Parathyroid adenoma (tissue), 2 donors: ENCODE data around the gene MEI1.

Experiments
- H2AFZ ChIP-seq: fragments of 300-600 bp; sonication (generic); one replicate; pipeline ENCODE4 v1.7.0; 2017; ENCODE audit warnings: antibody characterized with exemption, mild to moderate bottlenecking
- H3K27ac ChIP-seq: fragments of 300-600 bp; sonication (generic); one replicate; pipeline ENCODE4 v1.7.0; 2017
- H3K27me3 ChIP-seq: fragments of 300-600 bp; sonication (generic); one replicate; pipeline ENCODE4 v1.7.0; 2017; ENCODE audit warnings: low read length; ENCODE audit not compliant: control insufficient read depth, insufficient read depth
- H3K36me3 ChIP-seq: fragments of 300-600 bp; sonication (generic); one replicate; pipeline ENCODE4 v1.7.0; 2017; ENCODE audit warnings: low read length; ENCODE audit not compliant: control insufficient read depth, insufficient read depth
- H3K4me1 ChIP-seq: fragments of 300-600 bp; sonication (generic); one replicate; pipeline ENCODE4 v1.7.0; 2017; ENCODE audit warnings: control low read depth
- H3K4me2 ChIP-seq: fragments of 300-600 bp; sonication (generic); one replicate; pipeline ENCODE4 v1.7.0; 2017; ENCODE audit warnings: low read length
- H3K4me3 ChIP-seq: fragments of 300-600 bp; sonication (generic); one replicate; pipeline ENCODE4 v1.7.0; 2017; ENCODE audit warnings: low read depth, low read length
- H3K79me2 ChIP-seq: fragments of 300-600 bp; sonication (generic); one replicate; pipeline ENCODE4 v1.7.0; 2017; ENCODE audit warnings: control low read depth
- H3K9ac ChIP-seq: fragments of 300-600 bp; sonication (generic); one replicate; pipeline ENCODE4 v1.7.0; 2017; ENCODE audit warnings: mild to moderate bottlenecking
- H3K9me3 ChIP-seq: fragments of 300-600 bp; sonication (generic); one replicate; pipeline ENCODE4 v1.7.0; 2017; ENCODE audit warnings: low read length; ENCODE audit not compliant: control insufficient read depth
- CTCF ChIP-seq: fragments of 300-600 bp; sonication (generic); IDR thresholded peaks from one replicate; pipeline ENCODE4 v1.7.0; 2017; ENCODE audit warnings: antibody characterized with exemption, mild to moderate bottlenecking
- donor health status: primary hyperparathyroidism.

Gene MEI1

DNA sequence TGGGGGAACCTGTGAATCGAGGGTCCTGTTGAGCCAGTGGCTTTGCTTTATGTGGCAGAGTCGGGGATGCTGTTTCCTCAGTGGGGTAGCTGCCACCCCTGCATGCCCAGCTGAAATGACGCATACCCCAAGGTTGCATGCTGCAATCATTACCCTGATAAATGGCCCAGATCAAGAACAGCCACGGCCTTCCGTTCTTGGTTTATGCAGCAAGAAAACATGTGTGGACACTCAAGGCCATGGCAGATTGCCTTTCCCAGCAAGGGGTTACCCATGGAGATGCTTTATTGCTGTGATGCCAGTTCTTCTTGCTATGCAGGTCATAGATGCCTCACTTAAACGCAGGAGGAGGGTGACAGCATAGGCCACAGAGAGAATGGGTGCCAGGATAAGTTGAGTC lies 119.3 kb downstream of the MEI1 start:
- H3K27me3 ChIP-seq, result no peaks in the 10 kb centered on the region
- no peak overlapping the region for H3K4me3 ChIP-seq
- no peak for TF ChIP-seq CTCF
- H3K9ac ChIP-seq, result no peak overlapping the region
- H3K27ac ChIP-seq, result no peak overlapping the region
- H3K9me3 ChIP-seq, result no peaks in the 10 kb centered on the region
- H3K4me2 ChIP-seq, result no peak overlapping the region
- H2AFZ ChIP-seq, result no peak overlapping the region
- no peaks in the 10 kb centered on the region for H3K36me3 ChIP-seq
- peaks cover 5% of the 10 kb centered on the region for H3K4me1 ChIP-seq
- H3K79me2 ChIP-seq, result no peaks in the 10 kb centered on the region

DNA sequence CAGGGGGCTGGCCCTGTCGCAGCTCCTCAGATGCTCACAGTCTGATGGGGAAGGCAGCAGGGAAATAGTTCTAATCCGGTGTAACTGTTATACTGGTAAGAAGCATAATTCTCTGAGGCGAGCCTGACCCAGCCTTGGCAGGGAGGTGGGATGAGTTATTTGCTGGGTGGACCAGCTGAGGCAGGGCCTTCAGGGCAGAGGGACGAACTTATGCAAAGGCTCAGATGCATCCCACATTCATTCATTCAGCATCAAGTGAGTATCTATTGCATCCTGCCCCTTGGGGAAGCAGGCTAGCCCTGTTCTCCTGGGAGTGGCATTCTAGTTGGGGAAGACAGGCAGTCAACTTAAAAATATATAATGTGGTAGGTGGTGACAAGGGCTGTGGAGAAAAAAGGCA lies 120.0 kb downstream of the MEI1 start:
- H3K4me3 ChIP-seq, result no peak overlapping the region
- no peak overlapping the region for H3K4me2 ChIP-seq
- H3K27me3 ChIP-seq, result no peaks in the 10 kb centered on the region
- H3K4me1 ChIP-seq, result peaks cover 5% of the 10 kb centered on the region
- no peaks in the 10 kb centered on the region for H3K9me3 ChIP-seq
- H3K9ac ChIP-seq, result no peak overlapping the region
- H3K27ac ChIP-seq, result no peak overlapping the region
- no peak overlapping the region for H2AFZ ChIP-seq
- H3K79me2 ChIP-seq, result no peaks in the 10 kb centered on the region
- no peak for TF ChIP-seq CTCF
- H3K36me3 ChIP-seq, result no peaks in the 10 kb centered on the region

- no peaks in the 10 kb centered on the region for H3K36me3 ChIP-seq
- no peak overlapping the region for H3K9ac ChIP-seq
- no peaks in the 10 kb centered on the region for H3K79me2 ChIP-seq
- no peaks in the 10 kb centered on the region for H3K27me3 ChIP-seq
- H2AFZ ChIP-seq, result no peak overlapping the region
- no peak overlapping the region for H3K4me3 ChIP-seq
- no peak overlapping the region for H3K4me2 ChIP-seq
- H3K4me1 ChIP-seq, result peaks cover 5% of the 10 kb centered on the region
- H3K9me3 ChIP-seq, result no peaks in the 10 kb centered on the region
- no peak overlapping the region for H3K27ac ChIP-seq
- TF ChIP-seq CTCF, result no peak
Observed at GRCh38 chr22:41820447-41820846, 121.1 kb downstream of the MEI1 start.

DNA sequence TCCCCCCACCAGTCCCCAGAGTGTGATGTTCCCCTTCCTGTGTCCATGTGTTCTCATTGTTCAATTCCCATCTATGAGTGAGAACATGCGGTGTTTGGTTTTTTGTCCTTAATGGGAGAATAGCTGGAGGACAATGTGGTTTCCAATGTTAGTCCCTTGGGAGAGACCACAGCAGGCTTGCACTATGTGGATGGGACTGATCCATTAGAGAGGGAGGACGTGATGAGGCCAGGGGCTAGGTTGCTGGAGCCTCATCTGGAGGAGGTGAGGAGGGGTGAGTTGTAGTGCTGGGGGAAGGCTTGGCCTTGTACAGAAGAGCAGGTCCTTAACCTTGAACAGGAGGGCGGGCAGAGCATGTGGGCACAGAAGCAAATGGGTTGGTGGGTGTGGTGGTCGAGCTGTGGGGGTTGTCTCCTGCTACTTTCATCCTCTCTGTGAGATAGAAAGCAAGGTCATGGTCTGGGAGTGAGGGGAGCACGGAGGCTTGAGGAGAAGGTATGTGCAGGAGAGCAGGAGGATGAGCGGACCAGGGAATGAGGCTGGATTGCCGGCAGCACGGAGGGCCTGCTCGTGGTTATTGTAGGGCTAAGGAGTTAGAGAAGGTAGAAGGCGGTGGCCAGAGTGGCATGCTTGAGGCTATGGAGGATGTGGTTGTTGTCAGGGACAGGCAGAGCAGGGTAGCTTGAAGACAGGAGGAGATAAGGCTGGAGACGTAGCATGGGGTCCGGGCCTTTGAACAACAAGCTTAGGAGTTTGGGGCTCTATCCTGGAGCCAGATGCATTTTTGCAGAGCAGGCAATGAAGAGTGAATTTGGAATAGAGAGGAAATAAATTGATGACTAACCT lies 122.4 kb downstream of the MEI1 start:
- Histone ChIP-seq H3K4me2 (no peak overlapping the region), H3K4me1 (peaks cover 11% of the 10 kb centered on the region), H3K36me3 (no peaks in the 10 kb centered on the region), H3K79me2 (no peaks in the 10 kb centered on the region), H2AFZ (no peak overlapping the region), H3K9me3 (no peaks in the 10 kb centered on the region), H3K27me3 (no peaks in the 10 kb centered on the region), H3K9ac (no peak overlapping the region), H3K4me3 (no peak overlapping the region), H3K27ac (no peak overlapping the region)
- TF ChIP-seq CTCF, result no peak
